ENCODE results near the gene CD47.

DNA sequence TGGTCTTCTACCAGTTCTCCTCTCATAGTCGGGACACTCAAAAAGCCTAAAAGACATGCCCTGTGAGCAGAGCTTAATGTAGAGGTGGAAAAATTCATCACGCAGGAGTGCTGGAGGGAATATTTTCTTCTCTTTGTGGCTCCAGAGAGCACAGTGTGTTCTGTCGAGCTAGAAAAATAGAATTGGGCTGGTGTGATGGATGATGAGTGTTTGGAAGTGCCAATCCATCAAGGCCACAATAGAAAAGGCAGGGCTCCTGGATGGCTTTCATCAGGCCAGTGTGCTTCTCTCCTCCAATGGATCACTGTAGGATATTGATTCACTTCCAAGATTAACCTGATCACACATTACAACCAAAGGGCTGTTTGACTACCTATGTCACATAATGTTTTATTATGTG is 65.7 kb downstream of the CD47 start:
- TF ChIP-seq, protein P1, sequence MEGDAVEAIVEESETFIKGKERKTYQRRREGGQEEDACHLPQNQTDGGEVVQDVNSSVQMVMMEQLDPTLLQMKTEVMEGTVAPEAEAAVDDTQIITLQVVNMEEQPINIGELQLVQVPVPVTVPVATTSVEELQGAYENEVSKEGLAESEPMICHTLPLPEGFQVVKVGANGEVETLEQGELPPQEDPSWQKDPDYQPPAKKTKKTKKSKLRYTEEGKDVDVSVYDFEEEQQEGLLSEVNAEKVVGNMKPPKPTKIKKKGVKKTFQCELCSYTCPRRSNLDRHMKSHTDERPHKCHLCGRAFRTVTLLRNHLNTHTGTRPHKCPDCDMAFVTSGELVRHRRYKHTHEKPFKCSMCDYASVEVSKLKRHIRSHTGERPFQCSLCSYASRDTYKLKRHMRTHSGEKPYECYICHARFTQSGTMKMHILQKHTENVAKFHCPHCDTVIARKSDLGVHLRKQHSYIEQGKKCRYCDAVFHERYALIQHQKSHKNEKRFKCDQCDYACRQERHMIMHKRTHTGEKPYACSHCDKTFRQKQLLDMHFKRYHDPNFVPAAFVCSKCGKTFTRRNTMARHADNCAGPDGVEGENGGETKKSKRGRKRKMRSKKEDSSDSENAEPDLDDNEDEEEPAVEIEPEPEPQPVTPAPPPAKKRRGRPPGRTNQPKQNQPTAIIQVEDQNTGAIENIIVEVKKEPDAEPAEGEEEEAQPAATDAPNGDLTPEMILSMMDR (IDR thresholded peaks at IDR 0.05) = no peak
- TF ChIP-seq POLR2A (IDR thresholded peaks at IDR 0.05) = no peak
- TF ChIP-seq POLR2AphosphoS5 (IDR thresholded peaks at IDR 0.05) = no peak
